ENCODE data around the gene OCLN.
"Not testable (repeated sequence)": the region's sequence is repeated elsewhere in the genome, so short reads cannot be mapped to it uniquely, and the experiment has no call there.

Gene OCLN

DNA sequence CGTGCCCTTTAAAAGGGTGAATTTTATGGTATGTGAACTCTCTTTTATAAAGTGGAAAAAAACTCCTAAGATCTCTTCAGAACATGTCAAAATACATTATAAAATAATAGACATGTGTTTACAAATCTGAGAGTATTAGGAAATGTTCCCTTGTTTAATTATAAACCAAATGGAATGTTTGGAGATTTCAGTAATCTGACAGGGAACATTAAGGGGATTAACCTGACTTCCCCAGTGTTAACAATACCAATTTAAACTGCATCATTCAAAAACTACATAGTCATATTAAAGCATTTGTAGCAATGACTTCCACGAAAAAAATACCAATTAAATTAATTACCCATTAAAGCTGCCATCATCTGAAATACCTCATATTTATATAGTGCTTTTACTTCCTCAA lies 1.6 kb upstream of the OCLN start:
- DNase-seq (ENCODE audit: low read depth, low spot score) = no peak

DNA sequence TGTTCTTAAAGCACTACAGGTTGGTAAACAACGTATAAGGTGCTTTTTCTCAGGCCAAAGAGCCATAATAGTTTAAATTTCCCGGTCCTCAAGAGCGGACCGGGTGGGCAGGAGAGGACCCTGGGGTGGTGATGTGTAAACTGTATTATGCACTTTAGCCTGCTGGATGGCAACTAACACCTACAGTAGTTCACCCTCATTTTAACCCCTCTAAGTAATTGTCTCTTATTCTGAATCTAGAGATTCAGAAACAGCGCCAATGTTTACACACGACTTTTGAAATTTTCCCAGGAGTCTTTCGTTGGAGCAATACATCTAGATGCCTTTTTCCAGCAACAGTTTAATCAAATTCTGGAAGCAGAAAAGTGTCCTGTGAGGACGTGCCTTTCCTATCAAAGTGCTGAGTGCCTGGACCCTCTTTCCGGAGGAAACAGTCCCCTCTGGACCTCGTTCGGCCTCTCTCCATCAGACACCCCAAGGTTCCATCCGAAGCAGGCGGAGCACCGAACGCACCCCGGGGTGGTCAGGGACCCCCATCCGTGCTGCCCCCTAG lies 676 bp upstream of the OCLN start:
- no peak for DNase-seq (ENCODE audit: low read depth, low spot score)

DNA sequence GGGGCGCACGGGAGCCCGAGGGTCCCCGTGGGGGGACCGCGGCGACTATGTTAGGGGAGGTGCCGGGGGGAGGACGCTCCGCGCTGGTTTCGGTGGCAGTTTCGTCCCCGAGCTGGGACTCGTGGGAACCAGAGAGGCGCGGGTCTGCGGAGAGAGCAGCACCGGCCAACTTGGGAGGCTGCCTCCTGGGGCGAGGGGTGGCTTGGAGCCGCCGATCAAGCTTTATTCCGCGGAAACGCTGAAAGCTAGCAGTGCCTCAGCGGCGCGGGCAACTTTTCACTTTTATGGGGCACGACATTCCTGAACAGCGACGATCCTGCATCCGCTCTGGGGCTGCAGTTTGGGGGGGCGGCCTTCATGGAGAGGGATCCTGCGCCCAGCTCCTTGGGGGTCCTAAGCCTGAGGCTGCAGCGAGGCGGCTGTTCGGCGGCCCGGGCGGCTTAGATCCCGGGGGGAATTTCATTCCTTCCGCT lies 369 bp downstream of the OCLN start:
- no peak for DNase-seq (ENCODE audit: low read depth, low spot score)

DNA sequence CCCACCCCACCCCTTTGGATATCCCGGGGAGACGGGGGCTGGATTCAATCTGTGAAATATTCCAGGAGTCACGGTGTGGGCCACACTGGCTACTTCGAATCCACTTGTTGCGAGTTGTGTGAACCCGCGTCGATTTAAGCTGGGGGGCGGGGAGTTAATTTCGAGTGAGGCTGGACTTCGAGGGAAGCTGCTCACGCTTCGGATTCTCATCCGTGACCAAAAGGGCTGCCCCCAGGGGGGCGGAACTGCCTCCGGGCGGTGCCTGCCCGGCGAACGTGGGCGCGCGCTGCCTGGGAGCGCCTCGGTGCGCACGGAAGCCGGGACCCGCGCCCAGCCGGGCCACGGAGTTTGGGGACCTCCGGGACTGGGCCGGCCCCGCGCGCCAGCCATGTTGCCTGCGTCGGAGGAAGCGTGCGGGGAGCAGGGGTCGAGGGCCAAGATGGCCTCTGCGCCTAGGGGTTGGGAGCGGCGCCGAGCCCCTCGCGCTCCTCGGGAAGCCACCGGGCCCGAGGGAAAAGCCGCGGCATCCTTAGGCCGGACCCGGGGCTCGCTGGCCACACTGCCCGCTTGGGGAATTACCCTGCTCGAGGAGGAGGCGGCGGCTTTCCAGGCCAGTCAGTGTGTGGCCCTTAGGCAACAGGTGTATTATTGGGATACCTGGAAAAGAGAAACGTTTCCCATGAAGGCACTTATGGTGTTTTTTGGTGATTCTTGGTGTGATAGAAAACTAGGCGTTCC lies 975 bp downstream of the OCLN start:
- no peak for DNase-seq (ENCODE audit: low read depth, low spot score)

DNA sequence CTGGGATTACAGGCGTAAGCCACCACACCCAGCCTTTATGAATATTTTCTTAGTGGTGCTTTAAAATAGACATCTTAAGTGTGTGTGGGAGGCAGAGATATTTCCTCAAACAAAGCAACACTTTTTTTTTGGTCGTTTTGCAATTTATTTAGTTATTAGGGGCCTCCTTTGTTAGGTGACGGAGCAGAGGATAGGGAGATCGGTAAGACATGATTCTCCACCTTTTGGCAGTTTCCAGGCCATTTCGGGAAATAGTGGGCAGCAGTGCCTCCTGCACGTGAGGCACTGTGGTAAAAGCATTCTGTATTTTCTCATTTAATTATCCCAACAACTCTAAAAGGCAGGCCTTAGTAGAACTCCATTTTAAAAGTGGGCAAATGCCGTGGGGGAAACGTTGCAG lies 1.9 kb downstream of the OCLN start:
- DNase-seq (ENCODE audit: low read depth, low spot score) = no peak

DNA sequence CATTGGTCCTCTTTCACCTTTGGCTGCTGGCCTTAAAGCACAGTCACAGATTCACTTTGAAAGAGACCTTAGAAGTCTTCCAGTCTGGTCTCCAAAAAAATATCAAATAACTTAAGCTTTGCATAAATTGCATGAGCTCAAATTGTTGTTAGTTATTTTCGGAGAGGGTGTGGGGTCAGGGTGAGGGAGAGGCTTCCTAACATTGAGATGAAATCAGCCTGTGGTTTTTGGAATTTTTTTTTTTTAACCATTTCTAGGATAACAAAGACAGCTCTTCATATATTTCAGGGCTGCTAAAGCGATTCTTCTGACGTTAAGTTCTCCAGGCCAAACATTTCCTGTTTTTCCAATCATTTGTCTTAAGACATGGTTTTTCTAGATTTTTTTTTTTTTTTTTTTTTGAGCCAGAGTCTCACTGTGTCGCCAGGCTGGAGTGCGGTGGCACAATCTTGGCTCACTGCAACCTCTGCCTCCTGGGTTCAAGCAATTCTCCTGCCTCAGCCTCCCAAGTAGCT lies 4.5 kb downstream of the OCLN start:
- DNase-seq (ENCODE audit: low read depth, low spot score) = no peak

DNA sequence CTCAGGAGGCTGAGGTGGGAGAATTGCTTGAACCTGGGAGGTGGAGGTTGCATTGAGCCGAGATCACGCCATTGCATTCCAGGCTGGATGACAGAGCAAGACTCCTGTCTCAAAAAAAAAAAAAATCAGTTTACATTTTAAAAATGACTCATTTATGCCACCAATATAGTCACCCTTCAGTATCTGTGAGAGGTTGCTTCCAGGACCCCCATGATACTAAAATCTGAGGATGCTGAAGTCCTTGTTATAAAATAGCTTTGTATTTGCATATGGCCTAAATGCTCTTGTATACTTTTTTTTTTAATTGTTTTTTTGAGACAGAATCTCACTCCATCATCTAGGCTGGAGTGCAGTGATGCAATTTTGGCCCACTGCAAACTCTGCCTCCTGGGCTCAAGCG lies 5.8 kb downstream of the OCLN start:
- DNase-seq (ENCODE audit: low read depth, low spot score) = no peak

DNA sequence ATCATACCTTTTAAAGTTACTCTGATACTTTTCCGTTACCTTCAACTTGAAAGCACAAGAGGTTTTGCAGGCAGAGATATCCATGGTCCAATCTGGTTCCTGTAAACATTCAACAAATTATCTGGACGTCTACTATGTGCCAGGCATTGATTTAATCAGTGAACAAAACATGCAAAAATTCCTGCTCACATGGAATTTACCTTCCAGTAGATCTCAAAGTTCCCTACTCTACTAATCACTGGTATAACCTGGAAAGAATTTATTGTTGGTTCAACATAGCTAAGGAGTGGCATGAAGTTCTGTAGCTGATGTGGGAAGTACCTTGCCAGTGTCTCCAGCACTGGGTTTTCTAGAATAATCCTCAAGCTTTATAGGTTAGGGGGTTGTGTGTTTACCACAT lies 9.8 kb downstream of the OCLN start:
- DNase-seq (ENCODE audit: low read depth, low spot score) = no peak

DNA sequence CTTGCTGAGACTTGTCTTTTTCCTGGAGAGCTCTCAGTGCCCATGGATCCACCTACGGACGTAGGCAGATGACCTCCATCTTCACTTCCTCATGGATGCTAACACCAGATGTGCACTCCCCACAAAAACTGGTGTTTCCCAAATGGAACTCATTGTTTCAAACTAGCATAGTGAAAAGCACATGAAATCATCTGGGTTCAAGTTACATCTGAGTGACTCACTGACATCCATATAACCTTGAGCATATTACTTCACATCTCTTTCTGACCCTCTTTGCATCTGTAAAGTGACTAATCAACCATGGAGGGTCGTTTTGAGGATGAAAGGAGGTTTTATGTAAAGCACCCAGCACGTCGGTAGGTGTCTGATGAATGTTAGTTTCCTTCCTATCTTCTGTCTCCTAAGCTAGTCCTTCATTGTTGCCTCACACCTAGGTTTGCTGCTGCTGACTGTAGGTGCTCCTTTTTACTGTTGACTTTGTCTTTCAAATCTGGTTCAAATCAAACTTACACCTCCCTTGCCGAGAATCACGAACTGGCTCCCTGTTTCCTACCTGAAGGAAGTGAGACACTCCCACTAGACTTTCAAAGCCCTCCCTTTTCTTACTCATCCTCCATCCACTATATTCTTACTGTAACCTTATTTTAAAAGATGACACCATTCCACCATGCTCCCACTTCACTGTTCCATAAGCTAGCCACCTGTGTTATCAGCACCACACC lies 10.3 kb downstream of the OCLN start:
- DNase-seq (ENCODE audit: low read depth, low spot score) = no peak

DNA sequence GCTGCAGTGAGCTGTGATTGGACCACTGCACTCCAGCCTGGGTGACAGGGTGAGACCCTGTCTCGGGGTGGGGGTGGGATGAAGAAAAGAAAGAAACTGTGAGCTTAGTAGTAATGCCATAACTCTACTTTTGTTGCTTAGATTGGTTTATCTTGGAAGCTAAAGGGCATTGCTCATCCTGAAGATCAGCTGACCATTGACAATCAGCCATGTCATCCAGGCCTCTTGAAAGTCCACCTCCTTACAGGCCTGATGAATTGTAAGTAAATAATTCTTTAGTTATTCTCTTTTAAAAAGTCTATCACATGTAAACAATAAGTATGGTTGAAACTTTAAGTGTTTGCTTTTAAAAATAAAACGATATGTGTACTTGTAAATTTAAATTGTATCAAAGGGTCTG lies 11.4 kb downstream of the OCLN start:
- no peak for DNase-seq (ENCODE audit: low read depth, low spot score)

DNA sequence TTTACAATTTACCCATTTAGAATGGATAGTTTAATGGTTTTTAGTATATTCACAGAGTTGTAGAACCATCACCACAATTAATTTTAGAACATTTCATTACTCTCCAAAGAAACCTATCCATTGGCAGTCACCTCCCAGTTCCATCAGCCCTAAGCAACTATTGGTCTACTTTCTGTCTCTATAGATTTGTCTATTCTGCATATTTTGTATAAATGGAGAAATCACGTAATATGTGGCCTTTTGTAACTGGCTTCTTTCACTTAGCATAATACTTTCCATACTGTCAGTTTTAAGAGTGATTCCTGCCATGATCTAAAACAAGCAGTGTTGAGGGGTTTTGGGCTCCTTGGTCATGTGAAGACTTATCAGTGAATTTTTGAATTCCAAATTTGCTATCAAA lies 12.7 kb downstream of the OCLN start:
- no peak for DNase-seq (ENCODE audit: low read depth, low spot score)

DNA sequence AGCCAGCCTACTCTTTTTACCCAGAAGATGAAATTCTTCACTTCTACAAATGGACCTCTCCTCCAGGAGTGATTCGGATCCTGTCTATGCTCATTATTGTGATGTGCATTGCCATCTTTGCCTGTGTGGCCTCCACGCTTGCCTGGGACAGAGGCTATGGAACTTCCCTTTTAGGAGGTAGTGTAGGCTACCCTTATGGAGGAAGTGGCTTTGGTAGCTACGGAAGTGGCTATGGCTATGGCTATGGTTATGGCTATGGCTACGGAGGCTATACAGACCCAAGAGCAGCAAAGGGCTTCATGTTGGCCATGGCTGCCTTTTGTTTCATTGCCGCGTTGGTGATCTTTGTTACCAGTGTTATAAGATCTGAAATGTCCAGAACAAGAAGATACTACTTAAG lies 16.6 kb downstream of the OCLN start:
- no peak for DNase-seq (ENCODE audit: low read depth, low spot score)

DNA sequence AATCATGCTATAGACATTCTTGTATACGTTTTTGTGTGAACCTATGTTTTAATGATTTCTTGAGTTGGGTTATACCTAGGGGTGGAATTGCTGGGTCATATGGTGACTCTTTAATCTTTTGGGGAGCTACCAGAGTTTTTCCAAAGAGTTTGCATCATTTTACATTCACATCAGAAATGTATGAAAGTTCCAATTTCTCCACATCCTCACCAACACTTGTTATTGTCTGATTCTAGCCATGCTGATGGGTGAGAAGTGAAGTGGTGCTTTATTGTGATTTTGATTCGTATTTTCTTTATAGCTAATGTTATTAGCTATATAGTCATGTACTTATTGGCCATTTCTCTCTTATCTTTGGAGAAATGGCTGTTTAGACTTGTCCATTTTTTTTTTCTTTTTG lies 18.1 kb downstream of the OCLN start:
- DNase-seq (ENCODE audit: low read depth, low spot score) = no peak

DNA sequence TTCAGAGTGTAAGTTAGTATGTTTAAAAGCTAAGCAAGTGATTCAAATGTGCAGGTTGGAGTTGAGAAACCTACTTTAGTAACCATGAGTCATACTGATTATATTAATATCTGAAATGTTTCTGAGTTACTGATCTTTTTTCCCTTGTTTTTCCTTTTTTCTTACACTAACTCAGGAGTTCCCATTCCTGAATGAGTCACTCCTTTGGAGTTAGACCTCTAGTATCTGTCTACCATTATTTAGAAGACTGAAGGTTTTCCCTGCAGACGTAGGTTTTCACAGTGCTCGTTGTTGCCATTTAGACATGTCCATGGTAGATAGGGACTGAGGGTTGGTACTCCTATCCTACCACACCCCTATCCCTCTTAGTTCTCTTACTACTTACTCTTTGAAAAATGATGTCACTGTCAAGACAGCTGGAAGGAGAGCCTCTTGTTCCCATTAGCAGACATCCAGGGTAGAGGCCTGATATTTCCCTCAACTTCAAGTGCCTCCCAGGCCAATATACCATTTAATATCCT lies 20.2 kb downstream of the OCLN start:
- no peak for DNase-seq (ENCODE audit: low read depth, low spot score)

DNA sequence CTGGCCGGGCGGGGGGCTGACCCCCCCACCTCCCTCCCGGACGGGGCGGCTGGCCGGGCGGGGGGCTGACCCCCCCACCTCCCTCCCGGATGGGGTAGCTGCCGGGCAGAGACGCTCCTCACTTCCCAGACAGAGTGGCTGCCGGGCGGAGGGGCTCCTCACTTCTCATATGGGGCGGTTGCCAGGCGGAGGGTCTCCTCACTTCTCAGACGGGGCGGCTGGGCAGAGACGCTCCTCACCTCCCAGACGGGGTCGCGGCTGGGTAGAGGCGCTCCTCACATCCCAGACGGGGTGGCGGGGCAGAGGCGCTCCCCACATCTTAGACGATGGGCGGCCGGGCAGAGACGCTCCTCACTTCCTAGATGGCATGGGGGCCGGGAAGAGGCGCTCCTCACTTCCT lies 23.0 kb downstream of the OCLN start:
- DNase-seq (ENCODE audit: low read depth, low spot score) = not testable (repeated sequence)

DNA sequence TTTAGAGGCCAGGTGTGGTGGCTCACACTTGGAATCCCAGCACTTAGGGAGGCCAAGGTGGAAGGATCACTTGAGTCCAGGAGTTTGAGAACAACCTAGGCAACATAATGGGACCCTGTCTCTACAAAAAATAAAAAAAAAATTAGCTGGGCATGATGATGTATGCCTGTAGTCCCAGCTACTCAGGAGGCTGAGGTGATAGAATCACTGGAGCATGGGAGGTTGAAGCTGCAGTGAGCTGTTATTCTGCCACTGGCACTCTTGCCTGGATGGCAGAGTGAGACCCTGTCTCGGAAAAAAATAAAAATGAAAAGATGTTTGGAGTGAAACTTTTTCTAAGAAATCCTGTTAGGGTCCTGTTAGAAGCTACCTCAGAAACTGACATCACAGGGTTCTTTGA lies 24.2 kb downstream of the OCLN start:
- DNase-seq (ENCODE audit: low read depth, low spot score) = no peak

DNA sequence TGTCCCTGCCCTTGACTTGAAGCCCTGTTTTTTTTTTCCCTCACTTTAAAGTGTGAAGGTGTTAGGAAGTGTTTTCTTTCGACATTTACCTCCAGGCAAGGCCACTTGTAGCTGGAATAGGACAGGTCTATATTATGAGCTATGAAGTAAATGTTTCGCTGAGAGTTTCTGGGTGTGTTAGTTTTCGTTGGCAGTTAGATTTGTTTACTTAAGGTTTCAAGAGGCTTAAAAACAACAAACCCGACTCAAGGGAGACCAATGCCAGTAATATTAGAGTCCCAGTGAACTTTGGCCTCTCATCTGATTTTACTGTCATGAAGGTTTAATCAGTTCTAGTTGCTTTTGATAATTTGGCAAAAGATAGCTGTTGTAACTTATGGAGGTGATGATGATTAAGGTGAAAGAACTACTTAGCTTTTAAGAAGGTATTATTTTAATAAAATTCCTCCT lies 25.2 kb downstream of the OCLN start:
- DNase-seq (ENCODE audit: low read depth, low spot score) = peak; percentile 63

DNA sequence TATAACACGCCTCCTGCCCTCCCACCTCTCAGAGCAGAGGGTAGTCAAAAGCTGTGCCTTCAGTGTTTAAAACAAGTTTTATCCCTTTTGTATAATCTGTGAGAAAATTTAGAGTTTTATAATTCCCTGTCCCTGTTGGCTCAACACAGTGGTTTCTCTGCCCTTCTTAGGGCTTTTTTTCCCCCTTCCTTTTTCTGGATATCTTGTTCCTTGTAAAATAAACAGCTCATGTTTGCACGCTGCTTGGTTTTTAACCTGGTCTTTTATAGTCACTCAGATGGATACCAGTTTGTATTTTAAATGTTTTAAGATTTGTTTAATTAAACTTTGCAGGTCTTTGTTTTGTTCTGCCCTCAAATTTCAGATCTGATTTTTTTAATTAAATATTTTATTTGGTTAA lies 26.7 kb downstream of the OCLN start:
- DNase-seq (ENCODE audit: low read depth, low spot score) = no peak

DNA sequence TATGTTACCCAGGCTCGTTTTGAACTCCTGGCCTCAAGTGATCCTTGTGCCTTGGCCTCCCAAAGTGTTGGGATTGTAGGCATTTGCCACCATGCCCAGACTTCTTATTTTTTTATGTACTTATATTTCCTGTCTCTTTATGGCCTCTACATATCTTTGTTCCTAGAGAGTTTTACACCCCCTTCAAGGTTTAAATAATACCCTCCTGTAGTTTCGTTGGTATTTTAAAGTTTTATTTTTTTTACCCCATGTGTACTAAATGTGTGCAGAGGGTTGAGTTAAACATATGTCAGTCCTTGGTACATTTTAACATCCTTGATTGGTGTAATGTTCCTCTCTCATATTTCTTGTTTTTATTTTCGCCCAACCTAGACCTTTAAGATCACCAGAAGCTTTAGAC lies 29.4 kb downstream of the OCLN start:
- DNase-seq (ENCODE audit: low read depth, low spot score) = no peak

DNA sequence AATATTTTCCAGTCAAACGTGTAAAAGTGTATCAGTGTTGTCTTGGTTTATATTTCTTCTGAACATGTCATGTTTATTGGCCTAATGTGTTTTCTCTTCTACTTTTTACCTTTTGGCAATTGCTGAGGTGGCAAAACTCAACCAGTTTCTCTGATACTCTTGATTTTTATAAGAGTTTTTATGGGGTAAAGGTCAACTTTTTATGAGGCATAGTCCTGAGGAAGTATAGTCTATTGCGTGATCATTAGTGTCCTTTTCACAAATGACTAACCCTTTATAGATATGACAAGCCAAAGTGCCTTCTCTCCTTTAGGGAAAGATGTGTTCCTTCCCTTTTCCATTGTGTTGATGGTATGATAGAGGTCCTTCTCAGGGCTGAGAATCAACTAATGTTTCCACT lies 32.9 kb downstream of the OCLN start:
- no peak for DNase-seq (ENCODE audit: low read depth, low spot score)

DNA sequence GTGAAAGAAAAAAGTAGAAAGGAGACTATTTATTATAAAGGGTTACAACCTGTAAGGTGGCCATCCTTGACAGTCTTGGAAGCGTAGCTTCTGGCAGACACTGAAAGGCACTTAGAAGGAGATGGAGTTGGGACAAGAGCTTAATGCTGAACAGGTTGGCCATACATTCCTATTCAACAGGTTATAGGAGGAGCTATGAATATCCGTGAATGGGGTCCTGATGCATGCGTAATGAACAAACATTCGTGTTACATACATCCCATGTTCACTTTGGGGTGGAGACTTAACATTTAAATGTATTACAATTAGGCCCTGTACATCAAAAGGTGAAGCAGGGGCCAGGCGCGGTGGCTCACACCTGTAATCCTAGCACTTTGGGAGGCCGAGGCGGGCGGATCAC lies 34.1 kb downstream of the OCLN start:
- DNase-seq (ENCODE audit: low read depth, low spot score) = no peak

DNA sequence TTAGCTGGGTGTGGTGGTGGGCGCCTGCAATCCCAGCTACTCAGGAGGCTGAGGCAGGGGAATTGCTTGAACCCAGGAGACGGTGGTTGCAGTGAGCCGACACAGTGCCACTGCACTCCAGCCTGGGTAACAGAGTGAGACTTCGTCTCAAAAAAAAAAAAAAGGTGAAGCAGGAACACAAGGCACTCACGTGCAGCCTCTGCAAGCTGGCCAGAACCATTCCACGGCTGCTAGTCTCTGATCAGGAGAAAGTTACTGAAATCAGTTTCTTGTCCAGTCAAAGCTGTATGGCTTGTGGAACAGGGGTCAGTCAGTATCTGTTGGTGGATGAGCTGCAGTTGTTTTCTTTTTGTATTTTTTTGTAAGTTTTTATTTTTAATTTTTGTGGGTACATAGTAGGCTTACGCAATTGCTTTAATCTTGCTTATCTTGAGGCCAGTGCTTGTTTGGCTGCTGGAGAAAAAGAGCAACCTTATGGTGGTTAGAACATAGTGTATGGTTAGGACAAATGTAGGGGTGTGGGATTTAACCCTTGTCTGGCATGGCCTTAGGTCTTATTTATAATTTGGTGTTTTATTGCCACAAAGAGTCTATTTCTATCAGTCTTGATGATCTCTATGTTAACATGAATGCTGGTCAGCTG lies 34.7 kb downstream of the OCLN start:
- no peak for DNase-seq (ENCODE audit: low read depth, low spot score)

Measured in smooth muscle cell of the brain vasculature (primary cell).